Sigmoid colon (tissue), 4 donors: ENCODE measurements around the gene WNT9A.

Source experiments
- CTCF ChIP-seq, 4 experiments: fragments of 450-650 bp in 3 of 4; fragments of 200-600 bp in 1 of 4; IDR thresholded peaks; one replicate each; pipeline ENCODE4 v1.5.1; 2016 to 2019; ENCODE audit warnings: antibody characterized with exemption in 4 of 4, mild to moderate bottlenecking in 3 of 4, moderate library complexity in 2 of 4
- EP300 ChIP-seq, 4 donors: sonication (generic); formaldehyde crosslinking; IDR thresholded peaks; one replicate each; pipeline ENCODE4 v1.6.1; 2017; ENCODE audit warnings: antibody characterized with exemption in 4 of 4
- POLR2A ChIP-seq, 2 donors: fragments of 450-650 bp; IDR thresholded peaks; one replicate each; pipeline ENCODE4 v1.6.1; 2016; ENCODE audit warnings: antibody characterized with exemption in 2 of 2, mild to moderate bottlenecking in 2 of 2, moderate library complexity in 2 of 2
- POLR2AphosphoS5 ChIP-seq, 4 donors: sonication (generic); formaldehyde crosslinking; IDR thresholded peaks; one replicate each; pipeline ENCODE4 v1.6.1; 2017; ENCODE audit warnings: antibody characterized with exemption in 4 of 4

- TF ChIP-seq POLR2AphosphoS5 (IDR thresholded peaks at IDR 0.05) (no peak), CTCF (IDR thresholded peaks at IDR 0.05) (no peak), EP300 (IDR thresholded peaks at IDR 0.05) (no peak), POLR2A (IDR thresholded peaks at IDR 0.05) (no peak)
These were observed 46.4 kb downstream of the WNT9A start for GRCh38 chr1:227901239-227901905.
